CD4-positive, CD25-positive, alpha-beta regulatory T cell (primary cell): ENCODE data around the gene KCNMA1. TPM values are rescaled to one million over a fixed set of nuclear protein-coding genes. Genes with fewer than 3 reads are reported as not detected.

Experiments
- ATAC-seq, 2 donors: fragments of 150-1000 bp; cut with Tn5 transposase; one replicate each; pipeline ENCODE4 v1.10.0; 2021; ENCODE audit warnings: low read depth in 2 of 2, moderate number of reproducible peaks in 2 of 2, moderate library complexity in 1 of 2
- DNase-seq, 3 donors: peaks; one replicate each; pipeline versions ENCODE4 v3.0.0 to v3.0.0-alpha.2; 2012 to 2022; ENCODE audit warnings: mixed read lengths in 1 of 3
- H3K27ac ChIP-seq: one replicate; pipeline ENCODE4 v1.7.0; 2013; ENCODE audit warnings: mild to moderate bottlenecking, low read length; ENCODE audit not compliant: insufficient read depth, poor library complexity, severe bottlenecking
- H3K27me3 ChIP-seq: one replicate; pipeline ENCODE4 v1.7.0; 2013; ENCODE audit warnings: low read length; ENCODE audit not compliant: control insufficient read depth, insufficient read depth
- H3K36me3 ChIP-seq: one replicate; pipeline ENCODE4 v1.7.0; 2013; ENCODE audit warnings: mild to moderate bottlenecking, low read length, moderate library complexity; ENCODE audit not compliant: control insufficient read depth, insufficient read depth
- H3K4me1 ChIP-seq: 2 replicates; pipeline ENCODE4 v1.7.0; 2013; ENCODE audit warnings: mild to moderate bottlenecking, low read length; ENCODE audit not compliant: insufficient read depth, control insufficient read depth, poor library complexity, severe bottlenecking
- H3K4me3 ChIP-seq: one replicate; pipeline ENCODE4 v1.7.0; 2013; ENCODE audit warnings: low read depth, mild to moderate bottlenecking, low read length, moderate library complexity
- H3K9me3 ChIP-seq, 2 experiments: 1 replicate in 1 of 2; 2 replicates in 1 of 2; pipeline ENCODE4 v1.7.0; 2013; ENCODE audit warnings: low read length in 2 of 2, mild to moderate bottlenecking in 1 of 2, moderate library complexity in 1 of 2; ENCODE audit not compliant: control insufficient read depth in 2 of 2
- H3K27ac Mint-ChIP-seq, 3 donors: one replicate each; pipeline ENCODE4 v1.8.0; 2020 to 2022; ENCODE audit warnings: mild to moderate bottlenecking in 3 of 3, mixed read lengths in 3 of 3, moderate library complexity in 2 of 3
- H3K27me3 Mint-ChIP-seq: one replicate; pipeline ENCODE4 v1.8.0; 2022; ENCODE audit warnings: mild to moderate bottlenecking, mixed read lengths
- H3K36me3 Mint-ChIP-seq: one replicate; pipeline ENCODE4 v1.8.0; 2020; ENCODE audit warnings: mixed read lengths
- H3K4me1 Mint-ChIP-seq, 4 donors: one replicate each; pipeline ENCODE4 v1.8.0; 2020 to 2022; ENCODE audit warnings: mixed read lengths in 4 of 4, mild to moderate bottlenecking in 1 of 4
- H3K4me3 Mint-ChIP-seq, 4 donors: one replicate each; pipeline ENCODE4 v1.8.0; 2020 to 2022; ENCODE audit warnings: mild to moderate bottlenecking in 4 of 4, mixed read lengths in 4 of 4, moderate library complexity in 3 of 4
- H3K9me3 Mint-ChIP-seq, 7 donors: one replicate each; pipeline ENCODE4 v1.8.0; 2020 to 2022; ENCODE audit warnings: mixed read lengths in 7 of 7, mild to moderate bottlenecking in 3 of 7, moderate library complexity in 2 of 7
- polyA plus RNA-seq, 4 donors: library from polyadenylated mRNA; unstranded; fragments of 300-500 nt; fragmentation: Illumina TruSeq; gene quantifications; one replicate each; pipeline ENCODE4 v1.2.3, GENCODE V29; 2021
- total RNA-seq: library from RNA; stranded (reverse); gene quantifications from one replicate; pipeline ENCODE4 v1.2.3, GENCODE V29; 2022

KCNMA1 gene
- total and polyA plus RNA-seq, 5 donors from 2014 or later = not detected

DNA sequence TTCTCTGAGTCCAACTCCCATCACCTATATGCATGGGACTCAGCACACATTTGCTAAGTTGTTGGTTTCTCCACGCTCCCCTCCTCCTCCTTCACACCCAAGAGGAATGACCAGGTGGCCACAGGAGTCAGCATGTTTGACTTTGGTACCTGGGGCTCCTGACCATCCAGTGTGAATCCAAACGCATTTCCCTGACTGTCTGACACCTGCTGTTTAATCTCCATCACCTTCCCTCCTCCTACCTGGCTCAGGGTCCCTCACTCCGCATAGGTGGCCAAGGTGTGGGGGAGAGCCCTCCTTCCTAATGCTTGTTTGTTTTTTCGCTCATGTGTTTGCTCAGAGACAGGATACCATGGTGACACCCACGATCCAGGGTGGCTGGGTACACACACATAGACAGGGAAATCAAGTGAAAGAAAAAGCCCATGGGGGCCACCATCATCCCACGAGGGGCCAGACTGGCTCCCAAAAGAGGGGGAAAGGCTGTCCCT lies 194.9 kb downstream of the KCNMA1 start:
- Histone ChIP-seq H3K4me3 (no peak overlapping the region), H3K27me3 (no peaks in the 10 kb centered on the region), H3K4me1 (no peaks in the 10 kb centered on the region), H3K27ac (no peak overlapping the region), H3K9me3 (no peaks in the 10 kb centered on the region), H3K36me3 (no peaks in the 10 kb centered on the region)
- no peak overlapping the region for H3K4me3 Mint-ChIP-seq
- no peaks in the 10 kb centered on the region for H3K4me1 Mint-ChIP-seq
- H3K27ac Mint-ChIP-seq = peak overlapping the region in 1 of 3 donors; percentile 0
- DNase-seq (no peak), ATAC-seq (no peak)
- H3K36me3 Mint-ChIP-seq = no peaks in the 10 kb centered on the region
- H3K27me3 Mint-ChIP-seq = no peaks in the 10 kb centered on the region
- peaks cover 0 to 4% (median 0%) of the 10 kb centered on the region in 7 donors for H3K9me3 Mint-ChIP-seq

DNA sequence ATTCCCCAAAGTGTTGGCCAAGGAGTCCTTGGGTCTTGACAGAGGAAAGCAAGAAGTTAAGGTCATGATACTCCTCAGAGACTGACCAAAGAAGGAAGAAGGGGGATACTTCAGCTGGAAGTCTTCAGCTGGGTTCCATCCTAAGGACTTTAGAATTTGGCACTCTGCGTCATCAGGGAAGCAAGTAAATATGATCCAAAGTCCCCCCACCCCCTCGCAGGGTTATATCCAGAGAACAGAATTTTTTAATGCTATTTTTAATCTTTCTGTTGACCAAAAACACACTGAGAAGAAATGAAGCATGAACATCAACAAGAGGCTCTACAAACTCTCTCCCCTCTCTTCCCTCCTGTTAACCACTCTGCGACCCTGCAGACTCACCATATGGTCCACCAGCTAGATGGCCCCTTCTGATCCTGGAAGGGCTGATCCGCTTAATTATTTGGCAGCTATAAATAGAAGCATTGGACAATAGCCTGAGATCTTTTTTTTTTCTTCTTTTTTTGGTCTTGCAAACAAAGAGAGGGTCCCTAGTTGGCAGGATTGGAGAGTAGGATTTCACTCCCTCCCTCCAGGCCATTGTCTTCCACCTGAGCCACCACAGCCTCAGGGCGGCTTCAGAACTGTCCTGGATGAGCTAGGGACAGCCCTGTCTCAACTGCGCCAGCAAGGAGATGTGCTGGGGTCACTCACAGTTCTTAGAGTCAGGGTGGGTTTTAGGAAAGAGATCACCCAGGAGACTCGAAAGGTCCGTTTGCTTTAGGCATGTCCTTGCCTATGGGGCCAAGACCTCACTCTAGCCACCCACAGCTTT lies 196.0 kb downstream of the KCNMA1 start:
- H3K4me3 Mint-ChIP-seq = no peak overlapping the region
- H3K27ac ChIP-seq = no peak overlapping the region
- H3K9me3 Mint-ChIP-seq = peaks cover 0 to 4% (median 0%) of the 10 kb centered on the region in 7 donors
- no peaks in the 10 kb centered on the region for H3K27me3 ChIP-seq
- no peak overlapping the region for H3K4me3 ChIP-seq
- H3K27me3 Mint-ChIP-seq = no peaks in the 10 kb centered on the region
- DNase-seq (no peak), ATAC-seq (no peak)
- H3K4me1 Mint-ChIP-seq = no peaks in the 10 kb centered on the region
- no peaks in the 10 kb centered on the region for H3K36me3 ChIP-seq
- no peak overlapping the region for H3K27ac Mint-ChIP-seq
- no peaks in the 10 kb centered on the region for H3K36me3 Mint-ChIP-seq
- H3K9me3 ChIP-seq = no peaks in the 10 kb centered on the region
- no peaks in the 10 kb centered on the region for H3K4me1 ChIP-seq

DNA sequence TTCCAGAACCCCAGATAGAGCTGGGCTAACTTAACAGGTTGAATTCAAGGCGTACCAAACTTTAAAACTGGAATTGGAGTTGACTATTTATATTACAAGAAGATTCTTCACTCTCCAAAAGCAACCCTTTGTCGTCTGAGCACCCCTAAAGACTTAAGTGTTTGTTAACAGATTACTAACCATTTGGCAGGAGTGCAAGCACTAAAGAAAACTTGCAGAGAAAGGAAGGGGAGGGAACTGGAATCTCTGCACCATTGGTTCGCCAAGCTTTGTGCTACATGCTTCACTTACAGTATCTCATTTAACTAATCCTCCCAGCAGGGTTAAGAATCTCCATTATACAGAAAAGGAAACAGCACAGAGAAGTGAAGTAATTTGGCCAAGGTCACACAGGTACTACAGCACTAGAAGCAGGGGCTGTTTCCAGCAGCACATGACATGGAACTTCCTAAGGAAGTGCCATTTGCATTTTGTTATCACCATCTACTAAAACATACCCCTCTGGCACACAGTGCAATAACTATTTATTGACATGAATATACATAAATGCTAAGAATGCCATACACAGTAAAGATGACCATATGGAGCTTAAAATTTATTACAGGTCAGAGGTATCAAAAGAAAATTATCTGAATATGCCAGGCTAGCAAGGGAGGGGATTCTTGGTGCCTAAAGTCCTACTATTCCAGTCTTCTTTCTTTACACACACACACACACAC lies 201.2 kb downstream of the KCNMA1 start:
- no peak overlapping the region for H3K27ac ChIP-seq
- no peaks in the 10 kb centered on the region for H3K27me3 ChIP-seq
- H3K4me1 ChIP-seq = no peaks in the 10 kb centered on the region
- H3K36me3 Mint-ChIP-seq = no peaks in the 10 kb centered on the region
- H3K4me3 ChIP-seq = no peak overlapping the region
- peaks cover 0 to 4% (median 0%) of the 10 kb centered on the region in 7 donors for H3K9me3 Mint-ChIP-seq
- H3K9me3 ChIP-seq = no peaks in the 10 kb centered on the region
- no peaks in the 10 kb centered on the region for H3K4me1 Mint-ChIP-seq
- no peak for ATAC-seq
- DNase-seq = no peak
- H3K27me3 Mint-ChIP-seq = no peaks in the 10 kb centered on the region
- H3K27ac Mint-ChIP-seq = no peak overlapping the region
- no peaks in the 10 kb centered on the region for H3K36me3 ChIP-seq
- no peak overlapping the region for H3K4me3 Mint-ChIP-seq

DNA sequence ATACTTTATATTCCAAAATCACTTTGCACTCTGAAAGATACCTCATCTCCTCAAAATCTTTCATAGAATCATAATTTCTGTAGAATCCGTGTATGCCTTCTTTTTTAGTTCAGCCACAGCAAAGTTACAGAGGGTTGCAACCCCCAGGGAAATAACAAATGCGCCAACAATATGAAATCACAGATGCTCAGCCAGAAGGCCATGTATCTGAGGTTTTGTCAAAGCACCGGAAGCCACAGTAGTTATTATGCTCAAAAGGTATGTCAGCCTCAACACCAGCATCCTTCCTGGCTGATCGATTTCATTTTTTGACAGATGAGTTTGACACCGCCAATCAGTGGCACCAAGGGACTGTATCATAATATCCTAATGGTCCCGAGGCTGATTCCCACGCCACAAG lies 204.1 kb downstream of the KCNMA1 start:
- no peaks in the 10 kb centered on the region for H3K27me3 Mint-ChIP-seq
- ATAC-seq = no peak
- H3K4me3 Mint-ChIP-seq = no peak overlapping the region
- no peaks in the 10 kb centered on the region for H3K4me1 Mint-ChIP-seq
- no peaks in the 10 kb centered on the region for H3K36me3 ChIP-seq
- H3K9me3 ChIP-seq = no peaks in the 10 kb centered on the region
- H3K27ac Mint-ChIP-seq = no peak overlapping the region
- no peaks in the 10 kb centered on the region for H3K4me1 ChIP-seq
- H3K27me3 ChIP-seq = no peaks in the 10 kb centered on the region
- no peaks in the 10 kb centered on the region for H3K36me3 Mint-ChIP-seq
- no peak for DNase-seq
- H3K27ac ChIP-seq = no peak overlapping the region
- no peak overlapping the region for H3K4me3 ChIP-seq
- H3K9me3 Mint-ChIP-seq = peaks cover 0 to 2% (median 0%) of the 10 kb centered on the region in 7 donors

DNA sequence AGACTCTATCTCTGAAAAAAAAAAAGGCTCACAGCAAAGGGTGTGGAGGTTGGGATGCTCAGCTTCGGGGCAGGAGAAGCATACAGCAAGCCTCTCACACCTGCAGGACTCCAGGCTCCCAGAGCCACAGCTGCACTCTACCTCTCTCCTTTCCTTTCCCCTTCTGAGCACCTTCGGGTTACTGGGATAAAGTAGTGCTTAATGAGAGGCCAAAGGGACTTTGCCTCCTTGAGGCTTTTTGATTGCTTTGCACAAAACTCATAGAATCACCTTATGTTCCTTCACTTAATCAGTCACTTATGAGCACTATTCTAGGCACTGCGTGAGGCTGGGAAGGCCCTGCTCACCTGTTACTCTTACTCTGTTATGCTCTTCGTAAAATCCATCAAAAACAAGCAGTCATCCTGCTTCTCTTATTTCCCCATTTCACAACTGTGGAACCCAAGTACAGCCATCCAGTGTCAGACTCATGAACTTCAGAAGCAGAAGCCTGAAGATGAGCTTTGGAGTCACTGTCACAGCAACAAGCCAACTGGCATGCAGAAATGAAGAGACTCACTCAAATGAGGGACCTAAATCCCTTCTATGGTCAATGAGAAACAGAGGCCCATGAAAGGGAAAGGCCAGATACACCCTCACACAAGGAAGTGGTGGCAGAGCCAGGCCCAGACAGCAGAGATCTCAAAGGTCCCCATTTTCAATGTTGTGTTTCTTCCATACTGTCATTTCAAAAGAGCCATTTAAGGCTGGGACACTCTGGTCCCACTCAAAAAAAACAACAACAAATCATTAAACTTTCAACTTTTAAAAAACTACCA lies 205.4 kb downstream of the KCNMA1 start:
- ATAC-seq (no peak), DNase-seq (no peak)
- Mint-ChIP-seq H3K4me1 (no peaks in the 10 kb centered on the region), H3K36me3 (no peaks in the 10 kb centered on the region), H3K27me3 (no peaks in the 10 kb centered on the region), H3K4me3 (no peak overlapping the region), H3K9me3 (peaks cover 0 to 2% (median 0%) of the 10 kb centered on the region in 7 donors), H3K27ac (no peak overlapping the region)
- no peaks in the 10 kb centered on the region for H3K9me3 ChIP-seq
- H3K27ac ChIP-seq = no peak overlapping the region
- no peaks in the 10 kb centered on the region for H3K27me3 ChIP-seq
- H3K4me1 ChIP-seq = no peaks in the 10 kb centered on the region
- H3K4me3 ChIP-seq = no peak overlapping the region
- H3K36me3 ChIP-seq = no peaks in the 10 kb centered on the region

DNA sequence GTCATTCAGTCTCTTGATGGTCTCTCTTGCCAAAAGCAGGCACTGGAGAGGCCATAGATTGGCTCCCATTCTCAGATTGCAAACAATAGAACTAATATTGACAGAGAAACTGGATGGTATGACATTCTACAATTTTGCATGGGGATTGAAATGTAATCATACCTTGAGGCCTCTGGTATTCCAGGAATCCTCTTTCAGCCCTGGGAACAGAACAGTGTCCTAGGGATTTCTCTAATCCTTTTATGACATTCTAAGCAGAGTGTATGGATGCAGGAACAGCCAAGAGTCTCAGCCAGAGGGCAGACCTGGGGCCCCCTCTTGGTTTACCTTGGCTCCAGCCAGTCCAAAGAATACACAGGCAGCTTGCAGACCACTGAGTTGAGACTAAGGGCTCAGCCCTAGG lies 206.4 kb downstream of the KCNMA1 start:
- H3K36me3 Mint-ChIP-seq = no peaks in the 10 kb centered on the region
- Histone ChIP-seq H3K27me3 (no peaks in the 10 kb centered on the region), H3K4me1 (no peaks in the 10 kb centered on the region), H3K9me3 (no peaks in the 10 kb centered on the region), H3K27ac (no peak overlapping the region), H3K4me3 (no peak overlapping the region), H3K36me3 (no peaks in the 10 kb centered on the region)
- ATAC-seq (no peak), DNase-seq (no peak)
- H3K27me3 Mint-ChIP-seq = no peaks in the 10 kb centered on the region
- H3K4me1 Mint-ChIP-seq = no peaks in the 10 kb centered on the region
- peaks cover 0 to 2% (median 0%) of the 10 kb centered on the region in 7 donors for H3K9me3 Mint-ChIP-seq
- no peak overlapping the region for H3K27ac Mint-ChIP-seq
- H3K4me3 Mint-ChIP-seq = no peak overlapping the region

DNA sequence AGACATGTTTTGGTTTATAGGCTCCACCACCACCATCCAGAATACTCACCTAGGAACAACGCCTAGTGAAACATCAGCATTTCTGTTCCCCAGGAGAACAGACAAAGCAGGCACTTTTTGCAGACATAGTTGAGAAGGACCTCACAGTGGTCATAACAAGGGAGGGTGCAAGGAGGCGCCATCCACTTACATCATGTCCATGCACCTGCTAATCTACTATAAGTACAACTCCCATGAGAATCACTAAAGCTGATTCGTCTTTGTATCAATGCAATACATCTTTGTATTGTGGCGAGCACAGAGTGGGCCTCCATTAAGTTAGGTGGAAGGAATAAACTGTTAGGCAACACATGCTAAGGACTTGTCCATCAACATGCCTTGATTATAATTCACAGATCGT lies 207.1 kb downstream of the KCNMA1 start:
- H3K4me3 Mint-ChIP-seq = no peak overlapping the region

More for the DNA sequence above, 207.1 kb downstream of the KCNMA1 start:
- H3K36me3 Mint-ChIP-seq = no peaks in the 10 kb centered on the region
- H3K9me3 Mint-ChIP-seq = peaks cover 0 to 2% (median 0%) of the 10 kb centered on the region in 7 donors
- H3K27me3 Mint-ChIP-seq = no peaks in the 10 kb centered on the region
- Histone ChIP-seq H3K4me3 (no peak overlapping the region), H3K27ac (no peak overlapping the region), H3K36me3 (no peaks in the 10 kb centered on the region), H3K9me3 (no peaks in the 10 kb centered on the region), H3K27me3 (no peaks in the 10 kb centered on the region), H3K4me1 (no peaks in the 10 kb centered on the region)
- no peak for ATAC-seq
- DNase-seq = no peak
- no peaks in the 10 kb centered on the region for H3K4me1 Mint-ChIP-seq
- no peak overlapping the region for H3K27ac Mint-ChIP-seq
